Measurements from ENCODE around the gene CHRNA4.

GRCh38 chr20:63313349-63314014, 47.7 kb downstream of the CHRNA4 start:
- TF ChIP-seq, protein P1, sequence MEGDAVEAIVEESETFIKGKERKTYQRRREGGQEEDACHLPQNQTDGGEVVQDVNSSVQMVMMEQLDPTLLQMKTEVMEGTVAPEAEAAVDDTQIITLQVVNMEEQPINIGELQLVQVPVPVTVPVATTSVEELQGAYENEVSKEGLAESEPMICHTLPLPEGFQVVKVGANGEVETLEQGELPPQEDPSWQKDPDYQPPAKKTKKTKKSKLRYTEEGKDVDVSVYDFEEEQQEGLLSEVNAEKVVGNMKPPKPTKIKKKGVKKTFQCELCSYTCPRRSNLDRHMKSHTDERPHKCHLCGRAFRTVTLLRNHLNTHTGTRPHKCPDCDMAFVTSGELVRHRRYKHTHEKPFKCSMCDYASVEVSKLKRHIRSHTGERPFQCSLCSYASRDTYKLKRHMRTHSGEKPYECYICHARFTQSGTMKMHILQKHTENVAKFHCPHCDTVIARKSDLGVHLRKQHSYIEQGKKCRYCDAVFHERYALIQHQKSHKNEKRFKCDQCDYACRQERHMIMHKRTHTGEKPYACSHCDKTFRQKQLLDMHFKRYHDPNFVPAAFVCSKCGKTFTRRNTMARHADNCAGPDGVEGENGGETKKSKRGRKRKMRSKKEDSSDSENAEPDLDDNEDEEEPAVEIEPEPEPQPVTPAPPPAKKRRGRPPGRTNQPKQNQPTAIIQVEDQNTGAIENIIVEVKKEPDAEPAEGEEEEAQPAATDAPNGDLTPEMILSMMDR (IDR thresholded peaks at IDR 0.05; ENCODE audit: borderline replicate concordance, extremely low read depth, low read length, poor library complexity, severe bottlenecking): no peak
- TF ChIP-seq EZH2 (IDR thresholded peaks at IDR 0.05; ENCODE audit: borderline replicate concordance, low read depth, low read length, severe bottlenecking): no peak
